Dermis blood vessel endothelial cell (primary cell): ENCODE measurements around the gene CADM1. TPM values are rescaled to one million over a fixed set of nuclear protein-coding genes. Genes with fewer than 3 reads are reported as not detected.
"Not testable (repeated sequence)": the region's sequence is repeated elsewhere in the genome, so short reads cannot be mapped to it uniquely, and the experiment has no call there.

Experiments used
- DNase-seq: peaks from one replicate; pipeline ENCODE4 v3.0.0; 2010
- total RNA-seq: library from RNA; depleted of rRNA; stranded (reverse); fragments of >200 nt; gene quantifications from 2 replicates; pipeline ENCODE4 v1.2.3, GENCODE V29; 2014

The CADM1 gene
- total RNA-seq, 1 donor from 2014 or later, result 2.2 TPM

DNA sequence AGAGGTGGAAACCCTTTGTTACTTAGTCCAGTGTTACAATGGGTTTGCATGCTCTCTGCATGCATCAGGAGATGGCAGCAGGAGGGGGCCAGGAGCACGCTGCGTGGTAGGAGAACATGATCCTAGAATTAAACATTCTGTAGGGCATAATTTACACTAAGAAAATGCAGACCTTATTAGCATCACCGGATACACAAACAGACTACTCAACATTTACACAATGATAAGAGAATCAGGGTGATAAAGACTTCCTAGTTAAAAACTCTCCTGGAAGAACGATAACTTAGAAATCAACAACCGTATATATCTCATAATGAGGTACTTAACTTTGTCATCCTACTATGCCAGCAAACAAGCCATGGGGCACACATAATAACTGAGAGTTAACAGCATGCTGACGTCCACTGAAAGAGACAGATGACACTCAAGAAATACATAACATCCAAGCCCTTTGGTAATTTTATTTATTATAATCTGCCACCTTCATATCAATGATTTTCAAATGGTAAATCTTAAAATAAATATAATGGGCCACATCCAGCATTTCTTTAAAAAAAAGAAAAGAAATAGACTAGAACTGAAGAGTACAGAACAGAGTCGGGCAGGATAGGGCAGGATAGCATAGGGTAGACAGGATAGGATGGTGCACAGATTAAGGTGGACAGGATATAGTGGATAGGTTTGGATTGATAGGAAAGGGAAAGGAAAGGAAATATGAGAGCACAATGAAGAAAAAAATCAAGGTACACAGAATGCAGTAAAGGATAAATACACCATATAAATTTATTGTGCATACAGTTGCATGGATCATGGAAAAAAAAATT lies 27.5 kb downstream of the CADM1 start:
- DNase-seq, result no peak

DNA sequence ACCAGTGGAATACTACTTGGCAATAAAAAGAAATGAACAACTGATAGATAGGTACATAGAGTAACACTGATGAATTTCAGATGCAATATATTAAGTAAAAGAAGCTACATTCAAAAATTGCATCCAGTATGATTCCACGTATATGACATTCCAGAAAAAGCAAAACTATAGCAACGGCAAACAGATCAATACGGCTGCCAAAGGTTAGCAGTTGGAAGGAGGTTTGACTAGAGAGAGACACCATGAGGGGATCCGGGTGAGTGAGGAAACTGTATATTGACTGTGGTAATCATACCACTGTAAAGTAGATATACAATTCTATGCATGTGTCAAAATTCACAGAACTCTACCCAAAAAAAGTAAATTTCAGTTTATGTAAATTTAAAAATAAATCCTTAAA lies 28.7 kb downstream of the CADM1 start:
- DNase-seq, result no peak

DNA sequence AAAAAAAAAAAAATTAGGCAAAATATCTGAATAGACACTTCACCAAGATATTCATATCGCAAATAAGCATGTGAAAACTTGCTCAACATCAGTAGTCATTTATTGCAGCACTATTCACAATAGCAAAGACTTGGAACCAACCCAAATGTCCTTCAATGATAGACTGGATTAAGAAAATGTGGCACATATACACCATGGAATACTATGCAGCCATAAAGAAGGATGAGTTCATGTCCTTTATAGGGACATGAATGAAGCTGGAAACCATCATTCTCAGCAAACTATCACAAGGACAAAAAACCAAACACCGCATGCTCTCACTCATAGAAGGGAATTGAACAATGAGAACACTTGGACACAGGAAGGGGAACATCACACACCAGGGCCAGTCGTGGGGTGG lies 29.9 kb downstream of the CADM1 start:
- DNase-seq, result not testable (repeated sequence)

DNA sequence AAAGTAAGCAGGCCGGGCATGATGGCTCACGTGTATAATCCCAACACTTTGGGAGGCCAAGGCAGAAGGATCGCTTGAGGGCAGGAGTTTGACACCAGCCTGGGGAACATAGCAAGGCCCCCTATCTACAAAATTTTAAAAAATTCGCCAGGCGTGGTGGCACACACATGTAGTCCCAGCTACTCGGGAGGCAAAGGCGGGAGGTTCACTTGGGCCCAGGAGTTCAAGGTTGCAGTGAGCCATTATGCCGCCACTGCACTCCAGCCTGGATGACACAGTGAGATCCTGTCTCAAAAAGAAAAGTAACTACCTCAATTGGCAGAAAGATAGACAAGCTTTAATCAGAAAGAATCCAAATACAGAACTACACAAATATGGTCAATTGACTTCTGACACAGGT lies 31.0 kb downstream of the CADM1 start:
- no peak for DNase-seq

DNA sequence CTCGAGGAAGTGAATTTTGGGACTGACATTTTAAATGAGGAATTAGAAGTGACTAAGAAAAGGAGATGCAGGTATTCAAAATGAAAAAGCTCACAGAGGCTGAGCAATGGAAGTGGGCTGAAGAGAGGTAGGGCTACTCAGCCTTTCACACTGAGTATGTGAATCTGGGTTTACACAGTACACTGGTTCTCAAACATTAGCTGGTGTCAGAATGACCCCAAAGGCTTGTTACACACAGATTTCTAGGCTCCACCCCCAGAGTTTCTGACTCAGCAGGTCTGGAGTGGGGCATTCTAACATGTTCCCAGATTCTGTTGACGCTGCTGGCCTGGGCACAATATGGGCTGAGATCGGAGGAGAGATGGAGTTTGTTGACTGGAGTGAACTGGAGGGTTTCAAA lies 32.8 kb downstream of the CADM1 start:
- DNase-seq, result no peak

DNA sequence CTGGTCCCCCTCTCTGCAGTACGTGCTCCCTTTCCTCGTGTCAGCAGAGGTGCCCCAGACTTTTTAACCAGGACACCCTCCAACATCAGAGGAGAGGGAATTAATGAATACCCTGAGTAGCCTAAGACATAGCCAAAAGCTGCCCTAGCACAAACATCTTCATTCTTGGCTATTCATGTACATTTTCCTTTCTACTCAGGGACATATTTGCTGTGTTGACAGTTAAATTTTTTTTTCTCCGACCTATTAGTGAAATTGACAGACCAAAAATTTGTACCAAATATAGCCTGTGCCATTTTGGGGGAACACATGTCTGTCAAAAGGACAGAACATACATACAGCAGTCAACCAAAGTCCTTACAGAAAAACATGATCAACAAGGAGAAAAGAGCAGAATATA lies 33.3 kb downstream of the CADM1 start:
- DNase-seq, result no peak

DNA sequence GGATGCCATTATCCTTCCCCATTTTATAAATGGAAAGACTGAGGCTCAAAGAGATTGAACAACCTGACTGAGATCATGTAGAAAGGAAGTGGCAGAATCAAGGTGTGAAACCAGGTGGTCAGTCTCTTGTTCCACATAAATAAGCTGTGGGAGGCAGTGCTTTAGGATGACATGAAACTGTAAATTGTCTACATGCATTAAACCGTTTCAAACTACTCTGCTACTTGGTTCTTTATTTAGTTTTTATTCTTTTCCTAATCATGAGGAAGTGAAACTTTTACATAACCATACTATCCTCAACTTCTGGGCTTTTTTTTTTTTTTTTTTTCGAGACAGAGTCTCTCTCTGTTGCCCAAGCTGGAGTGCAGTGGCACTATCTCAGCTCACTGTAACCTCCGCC lies 34.9 kb downstream of the CADM1 start:
- DNase-seq, result no peak

DNA sequence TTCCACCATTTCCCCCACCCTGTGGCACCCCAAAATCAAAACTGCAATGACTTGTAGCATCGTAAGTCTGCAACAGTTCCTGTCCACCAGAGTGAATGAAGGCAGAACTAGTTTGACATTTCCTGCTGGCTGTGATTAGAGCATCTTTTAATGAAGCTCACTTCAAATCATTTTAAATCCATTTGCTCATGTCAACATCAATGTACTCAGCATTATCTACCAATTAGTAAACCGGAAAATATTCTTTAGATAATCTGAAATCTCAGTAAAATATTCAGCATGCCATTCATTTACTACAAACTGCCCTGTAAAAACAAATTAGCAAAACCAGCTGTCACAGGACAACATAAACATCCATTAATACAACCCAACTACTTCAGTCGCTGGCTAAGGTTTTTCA lies 38.1 kb downstream of the CADM1 start:
- DNase-seq, result no peak

DNA sequence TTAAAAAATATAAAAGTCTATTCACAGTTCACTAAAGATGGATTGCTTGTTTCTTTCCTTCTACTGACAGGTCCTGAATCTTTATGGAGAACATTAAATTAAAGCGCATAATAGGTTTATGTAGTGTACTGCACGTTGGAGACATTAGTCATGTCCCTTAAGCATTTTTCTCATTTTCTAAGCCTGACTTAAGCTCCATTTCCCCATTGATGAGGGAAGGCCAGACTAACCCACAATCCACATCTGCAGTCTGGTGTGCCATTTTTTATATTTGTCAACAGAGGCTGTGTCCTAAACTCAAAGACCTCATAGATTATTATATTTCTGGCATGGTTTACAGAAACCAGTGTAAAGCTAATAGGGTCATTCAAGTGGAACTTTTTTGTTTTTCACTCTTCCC lies 39.9 kb downstream of the CADM1 start:
- DNase-seq, result no peak

DNA sequence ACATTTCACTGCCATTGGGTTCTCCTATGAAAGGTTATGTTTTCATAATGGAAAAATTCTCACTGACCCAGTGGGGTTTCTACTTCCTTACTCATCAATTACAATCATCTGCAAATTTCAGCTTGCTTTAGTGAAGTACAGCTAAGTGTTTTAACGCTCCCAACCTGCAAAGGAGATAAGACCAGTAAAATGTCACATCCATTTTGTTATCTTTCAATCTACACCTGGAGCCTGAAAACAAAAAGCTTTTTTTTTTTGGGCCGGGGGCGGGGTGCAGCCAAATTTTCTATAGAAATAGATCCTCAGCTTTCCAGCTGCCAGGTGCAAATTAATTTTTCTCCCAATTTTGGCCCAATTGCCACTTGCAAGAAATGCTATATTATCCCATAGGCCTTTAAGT lies 40.6 kb downstream of the CADM1 start:
- DNase-seq, result no peak

DNA sequence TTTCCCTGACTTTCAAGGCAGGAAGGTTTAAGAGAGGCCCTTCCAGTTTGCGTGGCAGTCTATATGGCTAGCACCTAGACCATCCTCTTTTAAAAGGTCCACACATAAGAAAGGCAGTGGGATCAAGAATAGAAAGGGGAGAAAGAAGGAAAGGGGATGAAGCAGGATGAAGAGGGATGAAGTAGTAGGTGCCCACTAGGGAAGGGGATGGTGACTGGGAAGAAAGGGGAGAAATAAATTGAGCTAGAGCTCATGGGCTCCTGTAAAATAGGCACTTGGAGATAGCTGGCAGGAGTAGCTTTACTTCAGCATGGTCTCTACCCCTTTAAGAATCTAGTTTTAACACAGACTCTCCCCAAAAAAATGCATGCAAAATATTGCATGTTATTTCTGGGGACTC lies 41.5 kb downstream of the CADM1 start:
- no peak for DNase-seq

DNA sequence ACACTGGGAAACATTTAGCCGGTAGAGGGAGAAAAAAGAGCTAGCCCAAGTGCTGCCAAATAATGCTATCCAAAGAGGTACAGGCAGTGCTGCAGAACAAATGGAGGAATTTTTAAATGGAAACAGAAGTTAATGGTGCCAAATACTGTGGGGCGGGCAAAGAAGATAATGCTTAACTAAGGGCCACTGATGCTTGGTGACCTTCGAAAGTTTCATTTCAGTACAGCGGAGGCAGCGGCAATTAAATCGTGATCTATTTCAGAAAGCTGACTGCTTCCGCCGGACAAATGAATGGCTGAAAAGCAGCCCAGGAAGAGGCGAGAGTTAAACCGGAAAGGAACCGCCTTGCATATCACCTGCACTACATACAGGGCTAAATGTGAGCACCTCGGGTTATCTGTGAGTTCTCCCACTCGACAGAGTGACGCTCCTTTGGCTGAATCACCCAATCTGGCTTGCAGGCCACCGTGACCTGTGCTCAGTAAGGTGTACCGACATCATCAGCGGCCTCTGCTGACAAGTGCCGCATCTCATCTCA lies 42.1 kb downstream of the CADM1 start:
- DNase-seq, result no peak

DNA sequence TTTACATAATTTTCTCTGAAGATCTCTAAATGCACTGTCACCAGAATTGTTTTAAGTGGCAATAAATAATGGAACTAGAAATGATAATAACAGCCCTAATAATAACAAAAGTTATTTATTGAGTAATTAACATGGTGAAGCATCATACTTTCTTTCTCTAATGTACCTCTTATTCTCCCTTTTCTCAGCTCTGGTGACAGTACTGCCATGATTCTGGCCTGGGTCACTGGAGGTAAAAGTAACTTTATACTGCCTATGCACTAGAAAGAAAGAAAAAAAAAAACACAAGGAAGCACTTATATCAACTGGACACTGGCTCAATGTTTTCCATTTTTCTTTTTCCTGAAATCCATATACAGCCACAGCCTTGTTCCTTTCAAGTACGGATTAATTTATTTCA lies 43.7 kb downstream of the CADM1 start:
- DNase-seq, result no peak

DNA sequence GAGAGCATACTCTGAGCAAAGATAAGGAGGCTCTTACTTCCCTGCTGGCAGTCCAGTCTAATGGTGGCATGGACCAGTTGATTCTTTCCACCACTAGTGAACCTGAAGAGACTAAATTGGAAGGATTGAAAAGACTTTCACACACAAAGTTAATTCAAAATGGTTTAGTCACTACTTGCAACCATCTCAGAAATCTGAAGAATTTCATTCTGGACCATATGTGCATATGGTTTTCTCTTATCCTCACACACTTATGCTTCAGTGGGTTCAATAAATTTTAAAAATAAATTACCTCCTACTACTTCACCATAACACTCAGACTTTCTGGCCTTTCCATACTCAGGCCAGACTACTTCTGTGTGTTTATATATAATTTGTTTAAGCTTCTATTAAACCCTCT lies 44.7 kb downstream of the CADM1 start:
- no peak for DNase-seq

DNA sequence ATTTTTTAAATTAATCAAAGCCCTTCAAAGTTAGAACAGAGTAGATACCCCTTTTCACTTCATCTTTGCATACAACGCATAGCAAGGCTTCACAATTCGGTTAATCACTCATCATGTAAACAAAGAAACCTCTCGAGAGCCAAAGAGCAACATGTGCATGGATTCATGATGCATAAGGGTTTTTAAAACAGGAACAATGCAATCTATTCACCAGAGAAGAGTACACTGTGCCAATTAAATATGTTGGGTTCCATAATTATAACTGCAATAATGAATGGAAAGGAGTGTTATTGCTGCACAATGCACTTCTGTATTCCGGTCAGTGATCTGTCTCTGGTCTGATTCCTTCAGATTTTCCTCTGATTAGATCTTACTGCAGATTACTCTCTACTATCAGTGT lies 45.3 kb downstream of the CADM1 start:
- DNase-seq, result no peak

DNA sequence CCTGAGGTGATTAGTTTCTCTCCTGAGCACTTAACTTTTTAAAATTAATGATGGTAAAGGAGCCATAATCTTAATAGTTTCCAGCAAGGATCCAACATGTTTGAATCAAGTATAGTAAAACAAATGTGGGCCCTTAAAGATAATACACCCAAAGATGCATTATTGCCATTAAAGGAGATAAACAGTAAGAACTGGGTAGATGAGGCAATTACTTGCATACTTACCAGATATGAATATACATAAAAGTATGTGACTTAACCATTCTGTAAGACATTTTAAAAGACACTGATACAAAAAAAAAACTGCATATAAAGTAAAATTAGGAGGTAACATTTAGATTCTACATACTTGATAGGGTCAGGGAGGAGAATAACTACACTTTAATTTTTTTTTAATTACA lies 48.2 kb downstream of the CADM1 start:
- no peak for DNase-seq

DNA sequence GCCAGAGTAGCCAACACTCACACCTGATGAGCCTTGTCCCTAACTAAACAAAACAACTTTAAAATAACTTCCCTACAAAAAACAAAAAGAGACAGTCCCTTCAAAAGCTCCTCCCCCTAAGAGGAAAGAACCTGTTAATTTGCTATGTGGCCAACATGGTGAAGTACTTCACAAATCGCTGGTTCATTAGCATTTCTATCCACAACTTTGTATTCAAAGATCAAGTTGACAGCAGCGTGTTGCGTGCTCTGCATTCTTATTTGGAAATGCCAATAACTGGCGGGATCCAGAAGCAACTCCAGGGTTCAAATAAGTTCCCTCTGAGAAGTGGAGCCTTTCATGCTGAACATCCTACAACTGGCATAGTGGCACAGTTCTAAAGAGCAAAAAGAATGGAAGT lies 48.6 kb downstream of the CADM1 start:
- DNase-seq, result no peak

DNA sequence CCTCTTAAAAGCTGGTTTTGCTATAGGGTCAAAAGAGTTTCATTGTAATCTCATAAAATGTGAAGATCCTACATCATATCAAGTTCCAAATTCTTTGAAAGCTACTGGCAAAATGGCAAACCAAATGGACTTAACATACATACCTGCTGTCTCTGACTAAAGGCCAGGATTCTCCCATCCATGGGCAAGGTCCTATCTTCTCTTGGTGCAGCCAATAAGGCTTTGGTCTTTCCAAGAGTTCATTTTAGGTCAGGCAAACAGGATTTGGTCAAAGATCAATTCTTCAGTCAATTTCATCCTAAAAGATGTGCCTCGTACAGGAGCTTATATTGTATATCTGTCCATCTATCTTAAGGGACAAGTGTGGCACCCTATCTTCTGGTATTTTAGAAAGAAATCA lies 49.7 kb downstream of the CADM1 start:
- no peak for DNase-seq

DNA sequence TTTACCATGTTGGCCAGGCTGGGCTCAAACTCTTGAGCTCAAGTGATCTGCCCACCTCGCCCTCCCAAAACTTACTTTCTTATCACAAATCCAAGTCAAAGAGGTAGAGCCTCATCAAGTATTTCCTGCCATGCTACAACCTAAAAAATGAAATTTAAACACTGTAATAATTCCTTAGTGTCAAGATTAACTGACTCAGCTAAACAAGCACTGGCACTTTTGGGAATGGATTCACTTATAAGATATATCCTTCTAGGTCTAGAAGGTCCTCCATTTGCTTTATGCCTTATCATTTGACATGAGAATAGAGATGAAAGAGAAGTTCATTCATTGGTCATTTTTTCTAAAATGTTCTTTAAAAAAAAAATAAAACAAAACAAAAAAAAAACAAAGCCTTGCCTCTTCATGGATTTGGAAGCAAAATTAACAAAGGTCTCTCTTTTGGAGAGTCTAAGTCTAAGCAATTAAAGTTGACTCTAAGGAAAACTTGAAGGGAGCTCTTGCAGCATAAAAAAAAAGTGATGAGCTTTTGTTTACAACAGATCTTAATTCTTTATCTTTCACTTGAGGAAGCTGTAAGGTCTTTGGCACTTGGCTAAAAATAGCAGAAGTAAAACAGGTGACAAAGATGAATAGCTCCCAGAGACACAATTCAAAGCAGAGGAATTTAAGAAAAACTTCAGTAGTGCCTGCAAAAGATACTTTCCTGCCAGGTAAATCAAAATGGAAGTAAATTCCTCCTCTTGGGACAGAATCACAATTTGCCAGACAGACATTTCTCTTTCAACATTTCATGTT lies 50.3 kb downstream of the CADM1 start:
- no peak for DNase-seq

DNA sequence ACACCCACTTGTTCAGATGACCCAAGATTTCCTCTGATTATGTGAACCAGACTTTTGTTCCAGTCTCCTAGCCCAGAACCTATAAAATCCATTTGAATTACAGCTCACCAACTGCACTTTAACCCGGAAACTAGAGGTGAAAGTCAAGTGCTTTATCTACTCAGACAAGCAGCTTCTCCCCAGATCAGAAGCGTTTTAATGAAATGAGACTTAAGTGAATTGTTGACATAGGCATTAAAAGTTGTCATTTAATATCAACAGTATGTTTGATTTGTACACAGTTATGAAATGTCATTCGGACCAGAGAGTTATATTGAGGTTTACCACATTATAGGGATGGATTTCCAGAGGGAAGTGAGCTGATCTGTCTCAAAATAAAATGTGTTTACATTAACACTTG lies 52.0 kb downstream of the CADM1 start:
- DNase-seq, result no peak

DNA sequence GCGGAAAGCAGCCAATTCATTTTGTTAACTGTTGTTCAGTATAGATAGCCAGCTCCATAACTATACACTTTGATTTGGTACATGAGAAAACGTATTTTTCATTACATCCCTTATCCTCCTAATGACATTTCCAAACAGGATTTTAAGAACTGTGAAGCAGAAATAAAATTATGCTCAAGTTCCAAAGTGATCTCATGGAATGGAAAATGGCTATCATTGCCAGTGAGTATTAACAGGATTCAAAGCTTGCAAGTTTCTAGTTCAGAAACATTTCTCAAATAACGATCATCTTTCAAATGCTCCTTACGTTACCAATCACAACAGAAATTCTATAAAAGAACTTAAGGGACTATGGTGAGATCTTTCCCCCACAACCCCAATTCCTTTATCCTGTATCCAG lies 53.7 kb downstream of the CADM1 start:
- DNase-seq, result no peak

DNA sequence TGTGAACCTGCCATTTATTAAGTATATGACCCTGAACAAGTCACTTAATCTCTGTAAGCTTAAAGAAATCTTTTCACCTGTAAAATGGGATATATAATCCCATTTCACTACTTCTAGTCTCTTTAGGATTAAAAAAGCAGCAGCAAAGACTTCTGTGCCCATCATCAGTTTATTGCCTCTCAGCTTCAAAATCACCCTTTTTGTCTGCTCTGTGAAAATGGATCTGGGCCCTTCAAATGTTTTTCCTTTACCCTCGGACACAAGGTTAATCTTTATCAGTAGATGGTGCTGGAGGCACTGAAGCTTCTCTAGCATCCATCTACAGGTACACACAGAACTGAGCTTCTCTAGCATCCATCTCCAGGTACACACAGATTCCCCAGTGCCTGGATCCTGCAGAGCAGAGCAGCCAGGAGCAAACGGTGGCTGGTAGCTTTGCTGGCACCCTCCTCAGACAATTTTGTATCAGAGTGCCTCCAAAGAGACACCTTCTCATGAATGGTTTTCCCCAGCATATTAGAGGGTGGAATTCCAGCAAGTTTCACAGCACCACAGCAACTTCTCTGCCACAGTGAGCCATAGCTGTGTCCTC lies 56.8 kb downstream of the CADM1 start:
- DNase-seq, result no peak

DNA sequence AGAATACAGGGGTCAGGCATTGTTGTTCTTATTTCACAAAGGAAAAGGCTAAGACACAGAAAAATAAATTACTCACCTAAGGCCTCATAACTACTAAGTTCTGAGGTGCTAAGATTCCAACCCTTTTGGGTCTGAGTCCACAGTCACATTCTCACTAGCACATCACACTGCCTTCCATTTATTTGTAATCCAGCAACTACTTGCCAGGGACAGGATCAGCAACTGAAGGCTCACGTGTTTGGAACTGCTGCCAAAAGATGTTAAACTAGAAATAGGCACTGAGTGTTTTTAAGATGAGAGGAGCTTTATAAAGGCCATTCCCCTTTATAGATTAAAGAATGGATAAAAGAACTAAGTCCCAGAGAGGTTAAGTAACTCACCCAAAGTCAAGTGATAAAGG lies 58.0 kb downstream of the CADM1 start:
- DNase-seq, result no peak

DNA sequence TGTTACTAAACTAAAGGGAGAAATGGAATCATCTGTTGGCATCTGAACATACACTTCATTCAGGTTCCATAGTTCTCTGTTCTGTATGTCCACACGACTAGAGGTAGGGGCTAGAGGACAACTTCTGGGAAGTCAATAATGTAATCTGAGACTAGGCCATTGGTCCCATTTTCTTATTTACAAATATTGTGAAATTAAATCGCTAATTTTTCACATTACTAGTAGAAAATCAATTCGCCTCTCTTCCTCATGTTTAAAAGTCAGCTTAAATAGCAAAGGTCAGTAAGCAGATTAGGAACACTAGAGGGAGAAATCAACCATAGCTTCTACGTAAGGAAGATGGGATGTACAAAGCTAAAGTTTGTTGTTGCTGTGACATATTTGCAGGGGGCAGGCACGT lies 59.7 kb downstream of the CADM1 start:
- no peak for DNase-seq
